ENCODE data around the gene JMJD1C.

The JMJD1C gene

GRCh38 chr10:63373176-63373575, 92.6 kb downstream of the JMJD1C start:
- H3K79me2 ChIP-seq, result peaks cover 39% of the 10 kb centered on the region
- H3K4me2 ChIP-seq (ENCODE audit: low read length), result no peak overlapping the region
- no peak overlapping the region for H3K9ac ChIP-seq
- no peaks in the 10 kb centered on the region for H3K9me3 ChIP-seq (ENCODE audit: control insufficient read depth, low read length)
- H2AFZ ChIP-seq, result no peak overlapping the region
- no peak overlapping the region for H3K27ac ChIP-seq
- H3K4me3 ChIP-seq (ENCODE audit: low read depth, low read length), result no peak overlapping the region
- H3K27me3 ChIP-seq (ENCODE audit: control insufficient read depth, insufficient read depth, low read length), result no peaks in the 10 kb centered on the region
- H3K4me1 ChIP-seq, result no peaks in the 10 kb centered on the region
- no peak for TF ChIP-seq CTCF (IDR thresholded peaks at IDR 0.05)
- no peaks in the 10 kb centered on the region for H3K36me3 ChIP-seq (ENCODE audit: control insufficient read depth, insufficient read depth, low read length)

- Histone ChIP-seq H3K9me3 (ENCODE audit: control insufficient read depth, low read length) (no peaks in the 10 kb centered on the region), H3K9ac (no peak overlapping the region), H2AFZ (no peak overlapping the region), H3K4me3 (ENCODE audit: low read depth, low read length) (no peak overlapping the region), H3K27me3 (ENCODE audit: control insufficient read depth, insufficient read depth, low read length) (no peaks in the 10 kb centered on the region), H3K4me2 (ENCODE audit: low read length) (no peak overlapping the region), H3K79me2 (peaks cover 43% of the 10 kb centered on the region), H3K4me1 (no peaks in the 10 kb centered on the region), H3K36me3 (ENCODE audit: control insufficient read depth, insufficient read depth, low read length) (no peaks in the 10 kb centered on the region), H3K27ac (no peak overlapping the region)
- no peak for TF ChIP-seq CTCF (IDR thresholded peaks at IDR 0.05)
These were observed 96.1 kb downstream of the JMJD1C start for GRCh38 chr10:63369711-63370110.

GRCh38 chr10:63368365-63368764, 97.4 kb downstream of the JMJD1C start:
- H2AFZ ChIP-seq, result no peak overlapping the region
- H3K9me3 ChIP-seq (ENCODE audit: control insufficient read depth, low read length), result no peaks in the 10 kb centered on the region
- H3K4me2 ChIP-seq (ENCODE audit: low read length), result no peak overlapping the region
- H3K9ac ChIP-seq, result no peak overlapping the region
- H3K36me3 ChIP-seq (ENCODE audit: control insufficient read depth, insufficient read depth, low read length), result no peaks in the 10 kb centered on the region
- H3K27ac ChIP-seq, result no peak overlapping the region
- peaks cover 55% of the 10 kb centered on the region for H3K79me2 ChIP-seq
- H3K4me1 ChIP-seq, result no peaks in the 10 kb centered on the region
- no peaks in the 10 kb centered on the region for H3K27me3 ChIP-seq (ENCODE audit: control insufficient read depth, insufficient read depth, low read length)
- TF ChIP-seq CTCF (IDR thresholded peaks at IDR 0.05), result no peak
- no peak overlapping the region for H3K4me3 ChIP-seq (ENCODE audit: low read depth, low read length)

- H2AFZ ChIP-seq, result no peak overlapping the region
- no peaks in the 10 kb centered on the region for H3K27me3 ChIP-seq (ENCODE audit: control insufficient read depth, insufficient read depth, low read length)
- no peak overlapping the region for H3K4me2 ChIP-seq (ENCODE audit: low read length)
- TF ChIP-seq CTCF (IDR thresholded peaks at IDR 0.05), result no peak
- H3K36me3 ChIP-seq (ENCODE audit: control insufficient read depth, insufficient read depth, low read length), result no peaks in the 10 kb centered on the region
- no peak overlapping the region for H3K4me3 ChIP-seq (ENCODE audit: low read depth, low read length)
- peaks cover 58% of the 10 kb centered on the region for H3K79me2 ChIP-seq
- no peak overlapping the region for H3K9ac ChIP-seq
- H3K27ac ChIP-seq, result no peak overlapping the region
- H3K9me3 ChIP-seq (ENCODE audit: control insufficient read depth, low read length), result no peaks in the 10 kb centered on the region
- H3K4me1 ChIP-seq, result no peaks in the 10 kb centered on the region
These were observed 98.8 kb downstream of the JMJD1C start for GRCh38 chr10:63366933-63367332.

- no peak overlapping the region for H3K4me2 ChIP-seq (ENCODE audit: low read length)
- H2AFZ ChIP-seq, result no peak overlapping the region
- H3K27me3 ChIP-seq (ENCODE audit: control insufficient read depth, insufficient read depth, low read length), result no peaks in the 10 kb centered on the region
- no peak overlapping the region for H3K27ac ChIP-seq
- H3K4me3 ChIP-seq (ENCODE audit: low read depth, low read length), result no peak overlapping the region
- no peaks in the 10 kb centered on the region for H3K9me3 ChIP-seq (ENCODE audit: control insufficient read depth, low read length)
- TF ChIP-seq CTCF (IDR thresholded peaks at IDR 0.05), result no peak
- H3K4me1 ChIP-seq, result no peaks in the 10 kb centered on the region
- peaks cover 60% of the 10 kb centered on the region for H3K79me2 ChIP-seq
- no peak overlapping the region for H3K9ac ChIP-seq
- no peaks in the 10 kb centered on the region for H3K36me3 ChIP-seq (ENCODE audit: control insufficient read depth, insufficient read depth, low read length)
These were observed 99.6 kb downstream of the JMJD1C start for GRCh38 chr10:63365976-63366765.
